ENCODE data around the gene FASTKD1.
A peak's percentile ranks its signal among the peaks of the same experiment; 100 is the strongest.
"Not testable (repeated sequence)": the region's sequence is repeated elsewhere in the genome, so short reads cannot be mapped to it uniquely, and the experiment has no call there.

Gene FASTKD1

GRCh38 chr2:169573160-169573973, at the start of gene FASTKD1:
Gene FASTKD1 (minus strand): TSS chr2:169573865. CDS start chr2:169572029, 1,836 bp downstream.
- peak; percentile 81 for DNase-seq

- DNase-seq, result no peak
Observed at GRCh38 chr2:169623235-169623634, 49.6 kb upstream of the FASTKD1 start.

- DNase-seq, result no peak
Observed at GRCh38 chr2:169620509-169620908, 46.8 kb upstream of the FASTKD1 start.

GRCh38 chr2:169619946-169620345, 46.3 kb upstream of the FASTKD1 start:
- no peak for DNase-seq

- DNase-seq, result not testable (repeated sequence)
Observed at GRCh38 chr2:169615982-169616381, 42.3 kb upstream of the FASTKD1 start.

GRCh38 chr2:169613876-169614275, 40.2 kb upstream of the FASTKD1 start:
- DNase-seq, result no peak

- DNase-seq, result no peak
Observed at GRCh38 chr2:169609264-169609663, 35.6 kb upstream of the FASTKD1 start.

- DNase-seq, result no peak
Observed at GRCh38 chr2:169599568-169599967, 25.9 kb upstream of the FASTKD1 start.

GRCh38 chr2:169598982-169599381, 25.3 kb upstream of the FASTKD1 start:
- DNase-seq, result no peak

- not testable (repeated sequence) for DNase-seq
Observed at GRCh38 chr2:169596546-169596945, 22.9 kb upstream of the FASTKD1 start.

- no peak for DNase-seq
Observed at GRCh38 chr2:169590804-169591203, 17.1 kb upstream of the FASTKD1 start.

GRCh38 chr2:169585673-169586072, 12.0 kb upstream of the FASTKD1 start:
- DNase-seq, result no peak

GRCh38 chr2:169584005-169584877, 10.6 kb upstream of the FASTKD1 start, which contains the start of gene PPIG:
Gene PPIG (plus strand): TSS chr2:169584351. CDS start chr2:169604042, 19,691 bp downstream.
- peak; percentile 79 for DNase-seq

GRCh38 chr2:169583518-169583917, 9.9 kb upstream of the FASTKD1 start:
- no peak for DNase-seq

- not testable (repeated sequence) for DNase-seq
Observed at GRCh38 chr2:169582552-169583266, 9.0 kb upstream of the FASTKD1 start.

GRCh38 chr2:169579044-169579443, 5.4 kb upstream of the FASTKD1 start:
- no peak for DNase-seq

- DNase-seq, result not testable (repeated sequence)
Observed at GRCh38 chr2:169575264-169575663, 1.6 kb upstream of the FASTKD1 start.

- not testable (repeated sequence) for DNase-seq
Observed at GRCh38 chr2:169574539-169574938, 874 bp upstream of the FASTKD1 start.

GRCh38 chr2:169573974-169574299, 272 bp upstream of the FASTKD1 start:
- no peak for DNase-seq

GRCh38 chr2:169572821-169573159, 875 bp downstream of the FASTKD1 start:
- no peak for DNase-seq

GRCh38 chr2:169572189-169572588, 1.5 kb downstream of the FASTKD1 start:
- DNase-seq, result no peak

- DNase-seq, result no peak
Observed at GRCh38 chr2:169571571-169571970, 2.1 kb downstream of the FASTKD1 start.

GRCh38 chr2:169570752-169571151, 2.9 kb downstream of the FASTKD1 start:
- DNase-seq, result not testable (repeated sequence)
